HEK293 (cell line): ENCODE results near the gene DSCAML1.

Experiments
- BCL11A ChIP-seq: fragments of 450-650 bp; formaldehyde crosslinking; IDR thresholded peaks from 2 replicates; pipeline ENCODE4 v1.5.1; 2016; ENCODE audit warnings: low read depth, missing biosample characterization, missing genetic modification characterization
- CTCF ChIP-seq: fragments of 450-650 bp; formaldehyde crosslinking; IDR thresholded peaks from 2 replicates; pipeline ENCODE4 v1.5.1; 2016; ENCODE audit warnings: missing biosample characterization, missing genetic modification characterization
- PBX3 ChIP-seq: sonication (generic); formaldehyde crosslinking; IDR thresholded peaks from 2 replicates; pipeline ENCODE4 v1.8.1; 2022; ENCODE audit warnings: mild to moderate bottlenecking, moderate library complexity, missing genetic modification reagents
- ZBTB11 ChIP-seq: fragments of 450-650 bp; formaldehyde crosslinking; conservative IDR thresholded peaks from 2 replicates; pipeline ENCODE4 v1.5.1; 2016; ENCODE audit warnings: low read depth, missing biosample characterization, missing genetic modification characterization
- ZNF133 ChIP-seq: fragments of 450-650 bp; formaldehyde crosslinking; IDR thresholded peaks from 2 replicates; pipeline ENCODE4 v1.5.1; 2016; ENCODE audit warnings: missing biosample characterization, missing genetic modification characterization
- ZNF324 ChIP-seq: fragments of 450-650 bp; formaldehyde crosslinking; IDR thresholded peaks from 2 replicates; pipeline ENCODE4 v1.5.1; 2016; ENCODE audit warnings: missing biosample characterization, missing genetic modification characterization
- ZNF394 ChIP-seq: fragments of 450-650 bp; formaldehyde crosslinking; IDR thresholded peaks from 2 replicates; pipeline ENCODE4 v1.5.1; 2016; ENCODE audit warnings: missing biosample characterization, missing genetic modification characterization, mild to moderate bottlenecking, moderate library complexity, borderline replicate concordance
- ZNF561 ChIP-seq: fragments of 450-650 bp; IDR thresholded peaks from 2 replicates; pipeline ENCODE4 v1.5.1; 2018; ENCODE audit warnings: missing biosample characterization, missing genetic modification characterization, borderline replicate concordance

GRCh38 chr11:117535201-117535849 lies 261.7 kb downstream of the DSCAML1 start:
- TF ChIP-seq CTCF (tag by site-specific recombination), result no peak
- no peak for TF ChIP-seq ZBTB11 (tag by site-specific recombination)
- TF ChIP-seq BCL11A (tag by site-specific recombination), result no peak
- TF ChIP-seq PBX3 (CRISPR knock-in tag), result no peak
- no peak for TF ChIP-seq ZNF561 (tag by site-specific recombination)
- TF ChIP-seq ZNF133 (tag by site-specific recombination), result no peak
- no peak for TF ChIP-seq ZNF324 (tag by site-specific recombination)
- TF ChIP-seq ZNF394 (tag by site-specific recombination), result no peak
